NK-92 (cell line): ENCODE results near the gene FKBP15.
"Not testable (repeated sequence)": the region's sequence is repeated elsewhere in the genome, so short reads cannot be mapped to it uniquely, and the experiment has no call there.

Experiments used
- DNase-seq: peaks from one replicate; lab custom pipeline; 2025; ENCODE audit not compliant: unreplicated experiment; lab: John Stamatoyannopoulos, UW

FKBP15 gene, protein sequence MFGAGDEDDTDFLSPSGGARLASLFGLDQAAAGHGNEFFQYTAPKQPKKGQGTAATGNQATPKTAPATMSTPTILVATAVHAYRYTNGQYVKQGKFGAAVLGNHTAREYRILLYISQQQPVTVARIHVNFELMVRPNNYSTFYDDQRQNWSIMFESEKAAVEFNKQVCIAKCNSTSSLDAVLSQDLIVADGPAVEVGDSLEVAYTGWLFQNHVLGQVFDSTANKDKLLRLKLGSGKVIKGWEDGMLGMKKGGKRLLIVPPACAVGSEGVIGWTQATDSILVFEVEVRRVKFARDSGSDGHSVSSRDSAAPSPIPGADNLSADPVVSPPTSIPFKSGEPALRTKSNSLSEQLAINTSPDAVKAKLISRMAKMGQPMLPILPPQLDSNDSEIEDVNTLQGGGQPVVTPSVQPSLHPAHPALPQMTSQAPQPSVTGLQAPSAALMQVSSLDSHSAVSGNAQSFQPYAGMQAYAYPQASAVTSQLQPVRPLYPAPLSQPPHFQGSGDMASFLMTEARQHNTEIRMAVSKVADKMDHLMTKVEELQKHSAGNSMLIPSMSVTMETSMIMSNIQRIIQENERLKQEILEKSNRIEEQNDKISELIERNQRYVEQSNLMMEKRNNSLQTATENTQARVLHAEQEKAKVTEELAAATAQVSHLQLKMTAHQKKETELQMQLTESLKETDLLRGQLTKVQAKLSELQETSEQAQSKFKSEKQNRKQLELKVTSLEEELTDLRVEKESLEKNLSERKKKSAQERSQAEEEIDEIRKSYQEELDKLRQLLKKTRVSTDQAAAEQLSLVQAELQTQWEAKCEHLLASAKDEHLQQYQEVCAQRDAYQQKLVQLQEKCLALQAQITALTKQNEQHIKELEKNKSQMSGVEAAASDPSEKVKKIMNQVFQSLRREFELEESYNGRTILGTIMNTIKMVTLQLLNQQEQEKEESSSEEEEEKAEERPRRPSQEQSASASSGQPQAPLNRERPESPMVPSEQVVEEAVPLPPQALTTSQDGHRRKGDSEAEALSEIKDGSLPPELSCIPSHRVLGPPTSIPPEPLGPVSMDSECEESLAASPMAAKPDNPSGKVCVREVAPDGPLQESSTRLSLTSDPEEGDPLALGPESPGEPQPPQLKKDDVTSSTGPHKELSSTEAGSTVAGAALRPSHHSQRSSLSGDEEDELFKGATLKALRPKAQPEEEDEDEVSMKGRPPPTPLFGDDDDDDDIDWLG

DNA sequence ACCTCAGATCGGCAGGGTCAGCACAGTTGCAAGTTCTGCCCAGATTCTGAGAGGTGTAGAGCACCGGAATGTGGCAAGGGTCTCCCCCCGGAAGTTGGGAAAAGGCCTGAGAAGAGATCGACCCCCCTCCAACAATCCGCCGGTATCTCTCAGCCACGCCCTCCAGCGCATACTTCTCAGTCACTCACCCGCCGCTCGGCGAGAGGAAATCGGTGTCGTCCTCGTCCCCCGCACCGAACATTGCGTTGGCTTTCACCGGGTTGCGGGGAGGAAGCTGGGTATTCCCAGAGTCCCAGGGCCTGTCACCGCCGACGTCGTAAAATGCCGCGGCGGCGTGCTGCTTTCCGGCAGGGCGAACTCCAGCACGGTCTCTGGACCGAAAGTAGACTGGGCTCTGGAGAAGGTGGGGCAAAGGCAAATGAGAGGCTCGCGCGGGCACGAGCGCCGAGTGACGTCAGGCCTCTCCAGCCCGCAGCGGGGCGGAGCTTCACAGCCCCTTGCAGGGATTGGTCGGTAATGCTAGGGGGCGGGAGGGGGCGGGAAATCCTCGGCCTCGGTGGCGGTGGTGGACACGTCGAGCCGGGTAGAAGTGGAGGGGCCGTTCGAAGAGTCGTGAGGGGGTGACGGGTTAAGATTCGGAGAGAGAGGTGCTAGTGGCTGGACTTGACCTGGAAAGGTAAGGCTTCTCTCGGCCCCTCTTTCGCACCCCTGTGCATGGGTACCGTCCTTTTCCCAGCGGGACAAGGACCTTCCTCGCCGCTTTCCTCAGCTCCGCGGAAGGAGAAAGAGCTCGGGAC is at the start of gene FKBP15, which contains the start of gene SLC31A1:
TSS of gene FKBP15 (minus strand) at position 275 of the 797 bp plus-strand sequence. CDS start at position 241, 34 bp downstream.
TSS of gene SLC31A1 (plus strand) at position 542 of the 797 bp plus-strand sequence. CDS start 34,605 bp downstream, outside the sequence.
- peak; percentile 73 for DNase-seq

DNA sequence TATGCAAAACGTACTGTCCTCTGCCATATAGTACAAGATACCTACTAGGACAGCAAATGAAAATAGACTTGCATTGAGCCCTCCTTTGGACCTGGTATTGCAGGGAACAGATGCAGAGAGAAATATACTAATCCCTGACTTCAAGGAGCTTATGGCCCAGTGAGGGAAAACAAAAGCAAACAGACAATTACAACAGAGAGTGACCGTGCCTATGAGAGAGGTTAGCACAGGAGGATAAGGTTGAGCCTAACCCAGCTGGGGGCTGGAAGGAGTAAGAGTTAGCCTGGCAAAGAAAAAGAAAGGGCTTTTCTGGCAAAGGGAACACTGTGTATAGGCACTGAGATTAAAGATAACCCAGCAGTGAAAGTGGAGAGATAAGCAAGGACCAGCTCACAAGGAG is 48.8 kb upstream of the FKBP15 start:
- no peak for DNase-seq

DNA sequence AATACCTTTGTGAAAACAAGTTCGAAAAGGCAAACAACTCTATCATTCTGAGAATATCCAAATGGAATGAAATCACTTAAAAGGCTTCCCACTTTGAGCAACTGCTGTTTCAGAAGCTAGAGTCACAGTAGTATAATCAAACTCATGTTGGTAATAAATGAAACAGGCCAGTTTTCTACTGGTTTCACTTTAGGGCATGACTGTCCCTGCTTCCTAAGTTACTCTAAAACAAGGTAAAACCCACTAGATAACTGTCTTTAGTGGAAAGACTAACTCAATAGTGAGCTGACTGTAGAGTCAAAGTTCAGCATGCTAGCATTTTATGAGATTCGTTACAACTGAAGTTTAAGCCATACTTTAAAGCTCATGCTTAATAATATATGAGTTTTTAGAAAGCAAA is 48.3 kb upstream of the FKBP15 start:
- DNase-seq: no peak

DNA sequence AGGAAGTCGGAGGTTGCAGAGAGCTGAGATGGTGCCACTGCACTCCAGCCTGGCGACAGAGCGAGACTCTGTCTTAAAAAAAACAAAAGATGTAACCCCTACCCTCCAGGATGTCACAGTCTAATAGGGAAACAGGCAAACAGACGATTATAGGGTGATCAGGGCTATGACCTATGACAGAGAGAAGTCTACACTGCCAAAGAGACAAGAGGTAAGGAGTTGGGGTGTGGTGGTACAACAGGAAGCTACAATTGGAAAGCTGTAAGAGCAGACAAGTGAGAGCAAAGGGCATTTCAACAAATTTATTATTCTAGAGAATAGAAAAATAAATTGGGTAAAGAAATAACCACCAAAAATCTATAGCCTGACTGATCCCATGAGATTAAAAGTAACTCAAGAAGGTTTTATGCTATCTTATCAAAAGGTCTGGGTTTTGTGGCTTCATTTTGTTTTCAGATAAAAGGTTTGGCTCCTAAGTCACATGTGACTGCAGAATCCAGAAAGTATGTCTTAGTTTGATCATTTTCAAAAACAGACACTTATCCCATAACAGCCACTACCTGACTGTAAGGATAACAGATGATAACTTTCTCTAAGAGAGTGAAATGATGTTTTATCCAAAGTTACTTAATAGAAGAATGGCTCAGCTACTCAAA is 47.0 kb upstream of the FKBP15 start:
- no peak for DNase-seq

DNA sequence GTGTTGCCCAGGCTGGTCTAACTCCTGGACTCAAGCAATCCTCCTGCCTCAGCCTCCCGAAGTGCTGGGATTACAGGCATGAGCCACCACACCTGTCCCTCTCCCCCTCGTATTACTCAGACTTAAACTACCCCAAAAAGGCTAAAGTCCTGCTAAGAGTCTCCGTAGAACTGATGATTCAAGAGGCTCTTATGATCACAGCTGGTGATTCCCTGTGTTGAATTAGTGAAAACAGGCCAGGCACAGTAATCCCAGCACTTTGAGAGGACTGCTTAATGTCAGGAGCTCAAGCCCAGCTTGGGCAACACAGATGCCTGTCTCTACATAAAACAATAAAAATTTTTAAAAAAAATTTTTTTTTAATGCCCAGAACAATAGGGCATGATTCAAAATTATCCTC is 45.1 kb upstream of the FKBP15 start:
- DNase-seq: no peak

DNA sequence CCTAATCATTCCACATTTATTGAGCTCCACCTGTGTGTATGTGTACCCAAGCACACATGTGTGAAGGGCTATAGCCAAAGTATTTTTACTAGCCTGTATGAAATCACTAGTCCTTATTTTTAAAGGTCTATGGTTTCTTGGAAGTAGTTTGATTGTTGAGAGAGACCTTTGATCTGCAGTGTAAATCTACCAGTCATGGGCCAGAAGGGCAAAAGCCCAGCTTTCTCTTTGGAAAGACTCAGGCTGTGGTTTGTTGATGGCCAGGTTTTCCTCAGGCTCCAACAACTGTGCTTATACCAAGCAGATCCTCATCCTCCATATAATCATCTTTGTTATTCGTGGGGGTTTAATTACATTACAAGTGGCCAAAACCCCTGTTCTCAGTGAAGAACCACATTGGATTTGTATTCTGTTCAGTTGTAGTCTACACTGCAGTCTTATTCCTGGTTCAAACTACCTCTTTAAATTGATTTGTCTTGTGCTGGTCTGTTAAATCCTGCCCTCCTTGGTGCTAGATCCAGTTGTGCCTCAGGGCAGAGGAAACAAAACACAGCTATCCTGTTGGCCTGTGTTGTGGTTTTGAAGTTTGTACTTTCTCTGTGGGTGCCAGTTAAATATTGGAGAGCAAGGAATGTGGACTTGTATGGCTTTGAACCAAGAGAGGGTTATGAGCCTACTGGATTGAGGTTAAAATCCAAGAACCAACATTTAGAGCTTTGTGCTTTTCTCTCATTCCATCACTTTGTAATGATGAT is 41.0 kb upstream of the FKBP15 start:
- no peak for DNase-seq

DNA sequence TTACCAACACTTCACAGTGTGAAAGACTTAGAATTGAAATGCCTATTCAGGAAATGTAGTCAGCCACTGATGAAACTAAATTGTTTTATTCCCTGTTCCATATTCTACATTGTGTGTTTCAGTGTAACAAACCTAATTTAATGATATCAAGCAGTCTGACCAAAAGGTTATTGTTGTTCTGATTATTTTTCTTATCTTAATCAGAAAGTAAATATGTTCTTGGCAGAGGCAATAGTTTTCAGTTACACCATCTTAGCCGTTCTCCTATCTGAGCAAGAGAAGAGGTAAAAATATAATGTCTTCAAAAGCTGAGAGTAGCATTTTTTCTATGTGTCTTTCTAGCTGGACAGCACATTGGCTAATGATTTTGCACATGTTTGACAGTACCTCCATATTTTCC is 37.2 kb upstream of the FKBP15 start:
- no peak for DNase-seq

DNA sequence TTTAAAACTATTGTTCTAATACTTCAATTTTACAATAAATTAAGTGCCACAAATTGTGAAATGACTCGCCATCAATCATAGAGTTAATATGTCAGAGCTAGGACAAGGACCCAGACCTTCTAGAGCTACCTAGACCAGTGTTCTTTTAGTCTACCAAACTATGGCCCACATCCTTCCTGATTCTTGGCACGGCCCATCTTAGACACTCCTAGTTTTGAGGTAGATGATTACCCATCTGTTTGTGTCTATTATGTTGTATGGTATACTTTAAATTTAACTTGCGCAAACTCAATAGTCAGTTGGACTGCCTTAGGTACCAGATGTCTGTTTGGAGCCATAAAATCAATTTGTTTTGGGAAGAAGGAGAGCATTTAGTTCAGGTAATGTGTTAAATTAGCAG is 36.8 kb upstream of the FKBP15 start:
- no peak for DNase-seq

DNA sequence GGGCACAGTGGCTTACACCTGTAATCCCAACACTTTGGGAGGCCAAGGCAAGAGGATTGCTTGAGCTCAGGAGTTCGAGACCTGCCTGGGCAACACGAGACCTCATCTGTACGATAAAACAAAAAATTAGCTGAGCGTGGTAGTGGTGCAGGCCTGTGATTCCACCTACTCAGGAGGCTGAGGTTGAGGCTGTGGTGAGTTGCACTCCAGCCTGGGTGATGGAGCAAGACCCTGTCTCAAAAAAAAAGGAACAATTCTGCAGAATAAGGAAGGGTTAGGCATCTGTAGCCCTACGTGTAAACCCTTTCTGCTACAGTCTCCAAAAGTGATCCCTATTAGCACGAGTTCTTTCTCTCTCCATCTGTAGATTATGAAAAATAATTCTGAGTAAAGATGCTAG is 34.4 kb upstream of the FKBP15 start:
- DNase-seq: no peak

DNA sequence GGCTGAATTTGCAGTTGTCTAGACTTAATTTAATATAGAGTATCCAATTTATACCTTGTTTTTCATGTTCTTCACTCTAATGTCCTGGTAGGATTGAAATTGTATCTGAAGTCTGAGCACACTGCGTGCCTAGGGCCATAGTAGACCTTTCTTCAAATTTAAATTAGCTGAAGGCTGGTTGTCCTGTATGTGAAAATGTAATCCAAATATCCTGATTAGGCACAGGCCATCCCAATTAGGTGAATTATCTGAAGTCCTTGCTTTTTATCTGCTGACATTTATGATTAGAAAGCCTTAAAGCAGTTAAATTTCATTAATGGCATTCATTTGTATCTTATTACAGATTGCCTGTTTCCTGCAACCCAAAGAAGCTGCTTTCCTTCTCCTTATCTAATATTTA is 33.9 kb upstream of the FKBP15 start:
- DNase-seq: no peak

DNA sequence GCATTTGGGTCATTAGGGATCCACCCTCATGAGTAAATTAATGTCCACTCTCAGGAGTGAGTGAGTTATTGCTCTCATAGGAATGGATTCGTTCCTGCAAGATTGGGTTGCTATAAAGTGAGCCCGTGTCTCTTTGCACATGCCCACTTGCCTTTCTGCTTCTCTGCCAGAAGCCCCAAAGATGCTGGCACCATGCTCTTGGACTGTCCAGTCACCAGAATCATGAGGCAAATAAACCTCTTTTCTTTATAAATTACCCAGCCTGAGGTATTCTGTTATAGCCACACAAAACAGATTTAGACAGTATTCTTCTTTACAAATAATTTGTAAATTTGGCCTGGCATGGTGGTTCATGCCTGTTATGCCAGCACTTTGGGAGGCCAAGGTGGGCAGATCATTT is 29.7 kb upstream of the FKBP15 start:
- DNase-seq: no peak

DNA sequence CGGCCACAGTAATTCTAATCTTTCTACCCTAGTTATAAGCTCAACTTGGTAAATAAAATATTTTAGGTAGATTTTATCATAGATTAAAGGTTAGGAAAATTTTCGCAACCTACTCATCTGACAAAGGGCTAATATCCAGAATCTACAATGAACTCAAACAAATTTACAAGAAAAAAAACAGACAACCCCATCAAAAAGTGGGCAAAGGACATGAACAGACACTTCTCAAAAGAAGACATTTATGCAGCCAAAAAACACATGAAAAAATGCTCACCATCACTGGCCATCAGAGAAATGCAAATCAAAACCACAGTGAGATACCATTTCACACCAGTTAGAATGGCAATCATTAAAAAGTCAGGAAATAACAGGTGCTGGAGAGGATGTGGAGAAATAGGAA is 28.6 kb upstream of the FKBP15 start:
- not testable (repeated sequence) for DNase-seq

DNA sequence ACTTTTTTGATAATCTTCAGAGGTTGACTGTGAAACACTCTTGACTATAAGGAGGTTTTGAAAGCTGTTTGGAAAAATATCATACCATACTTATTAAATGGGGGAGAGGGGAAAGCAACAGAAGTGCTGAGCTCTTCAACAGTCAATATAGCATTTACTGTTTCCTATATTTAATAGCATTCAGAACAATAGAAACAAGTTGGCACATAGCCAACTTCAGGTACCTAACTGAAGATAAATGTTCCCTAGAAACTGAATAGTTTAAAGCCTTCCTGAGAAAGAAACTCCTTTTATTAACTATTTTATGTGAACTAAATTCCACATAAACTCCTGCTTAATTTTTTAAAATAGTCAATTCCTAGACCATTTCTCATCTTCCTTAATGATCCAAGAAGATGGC is 26.6 kb upstream of the FKBP15 start:
- DNase-seq: no peak

DNA sequence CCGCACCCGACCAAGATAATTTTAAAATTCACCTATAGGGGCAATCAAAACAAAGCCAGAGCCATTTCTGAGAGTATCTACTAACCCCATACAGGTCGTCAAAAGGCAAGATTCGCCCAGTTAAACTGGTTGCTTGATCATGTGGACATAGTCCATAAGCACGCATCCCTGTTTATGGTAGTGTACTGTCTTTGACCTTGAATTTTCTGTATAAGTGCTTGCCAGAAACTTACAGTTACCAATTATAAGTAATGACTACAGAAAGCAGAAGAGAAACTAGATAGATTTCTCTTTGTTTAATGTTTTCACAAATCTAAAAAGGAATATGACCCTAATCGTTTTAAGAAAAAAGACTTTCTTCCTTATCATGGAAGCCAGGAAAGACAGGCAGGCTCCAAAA is 25.9 kb upstream of the FKBP15 start:
- no peak for DNase-seq

DNA sequence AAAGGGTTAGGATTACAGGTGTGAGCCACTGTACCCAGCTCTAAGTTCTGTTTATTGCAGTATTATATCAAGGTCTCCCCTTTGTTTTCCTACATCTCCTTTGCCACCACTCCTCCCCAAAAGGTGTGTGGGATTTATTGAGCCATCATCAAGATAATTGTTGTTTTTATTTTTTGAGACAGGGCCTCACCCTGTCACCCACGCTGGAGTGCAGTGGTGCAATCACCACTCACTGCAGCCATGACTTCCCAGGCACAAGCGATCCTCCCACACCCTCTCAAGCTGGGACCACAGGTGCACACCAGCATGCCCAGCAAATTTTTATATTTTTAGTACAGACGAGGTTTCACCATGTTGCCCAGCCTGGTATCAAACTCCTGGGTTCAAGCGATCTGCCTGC is 24.8 kb upstream of the FKBP15 start:
- DNase-seq: no peak

DNA sequence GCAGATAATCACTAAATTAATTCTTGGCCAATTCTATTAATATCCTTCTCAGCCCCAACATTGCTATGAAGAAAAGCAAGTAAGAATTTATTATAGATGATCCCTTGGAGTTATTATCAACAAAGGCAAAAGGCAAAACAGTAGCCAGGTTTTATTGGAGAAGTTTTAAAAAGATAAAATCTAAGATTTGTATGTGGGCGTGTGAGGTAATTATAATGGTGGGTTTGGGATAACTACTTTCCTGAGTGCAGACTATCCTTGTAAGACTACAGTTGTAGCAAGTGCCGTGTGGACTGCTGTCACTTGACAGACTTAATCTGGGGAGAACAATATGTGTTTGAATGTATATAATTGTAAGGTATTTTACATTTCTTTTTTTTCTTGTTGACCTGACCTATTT is 23.5 kb upstream of the FKBP15 start:
- DNase-seq: no peak

DNA sequence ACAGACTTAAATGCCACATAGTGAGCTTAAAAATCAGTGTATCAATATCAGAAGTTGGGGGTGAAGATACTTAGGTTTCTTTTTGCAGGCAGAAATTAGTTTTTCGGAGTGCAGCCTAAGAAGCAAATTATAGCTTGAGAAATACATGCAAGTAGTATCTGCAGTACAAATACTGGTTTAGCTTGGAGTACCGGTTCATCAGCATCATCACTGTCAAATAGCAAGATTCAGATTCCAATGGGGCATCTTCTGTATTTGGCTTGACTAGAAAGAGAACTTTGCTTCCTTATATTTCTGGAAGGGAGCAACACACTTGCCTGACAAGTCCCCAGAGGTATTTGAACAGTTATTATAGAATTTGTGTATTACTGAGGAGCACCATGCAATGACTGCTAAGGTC is 20.1 kb upstream of the FKBP15 start:
- DNase-seq: no peak

DNA sequence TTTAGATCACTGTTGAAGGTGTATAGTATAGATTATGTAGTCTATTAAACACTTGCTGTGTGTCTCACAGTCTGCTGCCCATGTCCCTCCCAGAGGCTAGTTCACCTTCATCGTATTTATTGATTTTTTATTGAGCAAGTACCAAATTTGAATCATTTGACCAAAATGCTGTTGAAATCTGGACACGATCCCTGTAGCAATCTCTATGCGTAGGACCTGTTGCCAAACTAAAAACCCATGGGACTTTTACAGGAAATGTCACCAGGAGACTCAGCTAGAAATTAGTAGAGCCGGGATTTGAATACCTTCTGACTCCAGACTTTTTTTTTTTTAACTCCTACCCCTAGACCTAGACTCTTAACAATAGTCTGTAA is 17.8 kb upstream of the FKBP15 start:
- no peak for DNase-seq

DNA sequence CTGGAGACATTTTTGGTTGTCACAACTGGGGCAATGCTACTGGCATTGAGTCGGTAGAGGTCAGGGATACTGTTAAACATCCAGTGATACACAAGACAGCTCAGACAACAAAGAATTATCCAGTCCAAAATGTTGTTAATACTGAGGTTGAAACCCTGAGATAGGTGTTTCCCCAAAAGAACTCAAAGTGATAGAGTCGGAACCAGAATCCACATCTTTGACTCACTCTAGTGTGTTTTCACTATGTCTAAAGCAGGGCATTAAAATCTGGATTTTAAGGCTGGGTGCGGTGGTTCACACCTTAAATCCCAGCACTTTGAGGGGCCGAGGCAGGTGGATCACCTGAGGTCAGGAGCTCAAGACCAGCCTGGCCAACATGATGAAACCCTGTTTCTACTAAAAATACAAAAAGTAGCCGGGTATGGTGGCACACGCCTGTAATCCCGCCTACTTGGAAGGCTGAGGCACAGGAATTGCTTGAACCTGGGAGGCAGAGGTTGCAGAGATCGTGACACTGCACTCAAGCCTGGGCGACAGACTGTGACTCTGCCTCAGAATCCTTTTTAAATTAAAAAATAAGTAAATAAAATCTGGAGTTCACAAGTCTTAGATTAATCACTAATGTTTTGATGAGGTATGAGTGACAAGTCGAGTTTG is 17.3 kb upstream of the FKBP15 start:
- DNase-seq: no peak
